Measurements from ENCODE around the gene PDGFD.

DNA sequence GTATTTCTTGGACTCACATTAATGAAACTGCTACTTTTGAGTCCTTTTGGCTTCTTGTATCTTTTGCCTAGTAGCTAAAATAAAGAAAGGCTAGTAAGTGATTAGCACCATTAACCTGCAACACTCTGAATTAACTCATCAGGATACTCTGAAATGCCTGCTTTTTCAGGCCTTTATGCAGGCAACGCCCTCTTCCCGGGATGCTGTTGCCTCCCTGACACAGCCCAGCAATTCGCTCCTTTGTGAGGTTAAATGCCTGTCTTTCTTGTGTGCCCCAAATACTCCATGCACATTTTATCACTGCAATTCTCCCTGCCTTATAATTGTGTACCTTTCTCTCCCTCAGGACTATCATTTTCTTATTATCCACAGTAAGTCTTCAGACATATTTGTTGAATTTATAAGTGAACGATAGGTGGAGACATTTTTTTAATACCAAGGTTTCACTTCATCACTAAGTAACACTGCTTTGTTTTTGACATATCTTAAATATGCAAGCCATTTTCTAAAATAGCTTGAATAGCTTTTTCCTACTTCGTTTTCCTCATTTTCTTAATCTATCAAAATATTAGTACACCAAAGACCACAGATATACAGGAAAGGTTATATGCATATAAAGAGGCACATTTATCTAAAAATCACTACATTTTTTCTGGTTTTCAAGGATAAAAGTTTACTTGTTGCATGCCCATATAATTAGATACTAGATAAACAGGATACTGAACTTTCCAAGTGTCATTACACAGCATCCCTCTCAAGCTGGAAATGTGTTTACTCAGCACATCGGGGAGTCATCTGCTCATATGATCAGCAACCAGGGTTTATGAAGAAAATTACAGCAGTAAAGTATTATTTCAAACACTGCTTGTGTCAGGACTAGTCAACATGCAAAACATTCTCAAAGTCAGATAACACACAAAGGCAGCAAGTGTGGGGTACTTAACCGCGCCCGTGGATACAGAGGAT lies 176.0 kb downstream of the PDGFD start:
- TF ChIP-seq, protein P1, sequence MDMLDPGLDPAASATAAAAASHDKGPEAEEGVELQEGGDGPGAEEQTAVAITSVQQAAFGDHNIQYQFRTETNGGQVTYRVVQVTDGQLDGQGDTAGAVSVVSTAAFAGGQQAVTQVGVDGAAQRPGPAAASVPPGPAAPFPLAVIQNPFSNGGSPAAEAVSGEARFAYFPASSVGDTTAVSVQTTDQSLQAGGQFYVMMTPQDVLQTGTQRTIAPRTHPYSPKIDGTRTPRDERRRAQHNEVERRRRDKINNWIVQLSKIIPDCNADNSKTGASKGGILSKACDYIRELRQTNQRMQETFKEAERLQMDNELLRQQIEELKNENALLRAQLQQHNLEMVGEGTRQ (IDR thresholded peaks at IDR 0.05; ENCODE audit: borderline replicate concordance, low read depth, low read length): no peak
- TF ChIP-seq RAD21 (IDR thresholded peaks at IDR 0.05; ENCODE audit: low read length) (no peak), POLR2AphosphoS5 (IDR thresholded peaks at IDR 0.05; ENCODE audit: low read depth, low read length) (no peak), FOXM1 (IDR thresholded peaks at IDR 0.05; ENCODE audit: low read depth) (no peak), CHD2 (IDR thresholded peaks at IDR 0.05; ENCODE audit: low read length, partially characterized antibody) (no peak), JUND (IDR thresholded peaks at IDR 0.05) (no peak), RFX5 (IDR thresholded peaks at IDR 0.05; ENCODE audit: low read length) (no peak), EZH2phosphoT487 (IDR thresholded peaks at IDR 0.05; ENCODE audit: borderline replicate concordance, low read depth) (no peak)
- TF ChIP-seq, protein P2, sequence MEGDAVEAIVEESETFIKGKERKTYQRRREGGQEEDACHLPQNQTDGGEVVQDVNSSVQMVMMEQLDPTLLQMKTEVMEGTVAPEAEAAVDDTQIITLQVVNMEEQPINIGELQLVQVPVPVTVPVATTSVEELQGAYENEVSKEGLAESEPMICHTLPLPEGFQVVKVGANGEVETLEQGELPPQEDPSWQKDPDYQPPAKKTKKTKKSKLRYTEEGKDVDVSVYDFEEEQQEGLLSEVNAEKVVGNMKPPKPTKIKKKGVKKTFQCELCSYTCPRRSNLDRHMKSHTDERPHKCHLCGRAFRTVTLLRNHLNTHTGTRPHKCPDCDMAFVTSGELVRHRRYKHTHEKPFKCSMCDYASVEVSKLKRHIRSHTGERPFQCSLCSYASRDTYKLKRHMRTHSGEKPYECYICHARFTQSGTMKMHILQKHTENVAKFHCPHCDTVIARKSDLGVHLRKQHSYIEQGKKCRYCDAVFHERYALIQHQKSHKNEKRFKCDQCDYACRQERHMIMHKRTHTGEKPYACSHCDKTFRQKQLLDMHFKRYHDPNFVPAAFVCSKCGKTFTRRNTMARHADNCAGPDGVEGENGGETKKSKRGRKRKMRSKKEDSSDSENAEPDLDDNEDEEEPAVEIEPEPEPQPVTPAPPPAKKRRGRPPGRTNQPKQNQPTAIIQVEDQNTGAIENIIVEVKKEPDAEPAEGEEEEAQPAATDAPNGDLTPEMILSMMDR (IDR thresholded peaks at IDR 0.05): no peak
- TF ChIP-seq, protein P3, sequence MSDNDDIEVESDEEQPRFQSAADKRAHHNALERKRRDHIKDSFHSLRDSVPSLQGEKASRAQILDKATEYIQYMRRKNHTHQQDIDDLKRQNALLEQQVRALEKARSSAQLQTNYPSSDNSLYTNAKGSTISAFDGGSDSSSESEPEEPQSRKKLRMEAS (IDR thresholded peaks at IDR 0.05; ENCODE audit: low read depth): no peak
- TF ChIP-seq, protein P4, sequence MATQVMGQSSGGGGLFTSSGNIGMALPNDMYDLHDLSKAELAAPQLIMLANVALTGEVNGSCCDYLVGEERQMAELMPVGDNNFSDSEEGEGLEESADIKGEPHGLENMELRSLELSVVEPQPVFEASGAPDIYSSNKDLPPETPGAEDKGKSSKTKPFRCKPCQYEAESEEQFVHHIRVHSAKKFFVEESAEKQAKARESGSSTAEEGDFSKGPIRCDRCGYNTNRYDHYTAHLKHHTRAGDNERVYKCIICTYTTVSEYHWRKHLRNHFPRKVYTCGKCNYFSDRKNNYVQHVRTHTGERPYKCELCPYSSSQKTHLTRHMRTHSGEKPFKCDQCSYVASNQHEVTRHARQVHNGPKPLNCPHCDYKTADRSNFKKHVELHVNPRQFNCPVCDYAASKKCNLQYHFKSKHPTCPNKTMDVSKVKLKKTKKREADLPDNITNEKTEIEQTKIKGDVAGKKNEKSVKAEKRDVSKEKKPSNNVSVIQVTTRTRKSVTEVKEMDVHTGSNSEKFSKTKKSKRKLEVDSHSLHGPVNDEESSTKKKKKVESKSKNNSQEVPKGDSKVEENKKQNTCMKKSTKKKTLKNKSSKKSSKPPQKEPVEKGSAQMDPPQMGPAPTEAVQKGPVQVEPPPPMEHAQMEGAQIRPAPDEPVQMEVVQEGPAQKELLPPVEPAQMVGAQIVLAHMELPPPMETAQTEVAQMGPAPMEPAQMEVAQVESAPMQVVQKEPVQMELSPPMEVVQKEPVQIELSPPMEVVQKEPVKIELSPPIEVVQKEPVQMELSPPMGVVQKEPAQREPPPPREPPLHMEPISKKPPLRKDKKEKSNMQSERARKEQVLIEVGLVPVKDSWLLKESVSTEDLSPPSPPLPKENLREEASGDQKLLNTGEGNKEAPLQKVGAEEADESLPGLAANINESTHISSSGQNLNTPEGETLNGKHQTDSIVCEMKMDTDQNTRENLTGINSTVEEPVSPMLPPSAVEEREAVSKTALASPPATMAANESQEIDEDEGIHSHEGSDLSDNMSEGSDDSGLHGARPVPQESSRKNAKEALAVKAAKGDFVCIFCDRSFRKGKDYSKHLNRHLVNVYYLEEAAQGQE (IDR thresholded peaks at IDR 0.05; ENCODE audit: low read depth, low read length): no peak
